ENCODE results near the gene HOXA10.
A peak's percentile ranks its signal among the peaks of the same experiment; 100 is the strongest.

HOXA10 gene

GRCh38 chr7:27185854-27186667 is 11.9 kb upstream of the HOXA10 start:
- Histone ChIP-seq H3K9ac (ENCODE audit: low read length) (peak overlapping the region; percentile 94), H4K8ac (ENCODE audit: low read length) (no peak overlapping the region), H3K4me1 (ENCODE audit: control insufficient read depth, insufficient read depth, low read depth, low read length) (peaks cover 18% of the 10 kb centered on the region), H3K79me1 (replicated peaks; ENCODE audit: low read length, poor library complexity, severe bottlenecking) (peaks cover 3% of the 10 kb centered on the region), H3K4me3 (ENCODE audit: insufficient read depth in 1 of 2, low read depth in 1 of 2, low read length in 2 of 2) (peak overlapping the region; percentile 56 to 84), H2AFZ (ENCODE audit: low read depth, low read length) (no peak overlapping the region), H2BK15ac (ENCODE audit: low read depth, poor library complexity, severe bottlenecking) (no peak overlapping the region), H3K14ac (ENCODE audit: low read length in 2 of 2) (no peak overlapping the region), H2BK12ac (ENCODE audit: low read length in 2 of 2) (no peak overlapping the region), H3K4me2 (ENCODE audit: low read length, poor library complexity, severe bottlenecking) (peak overlapping the region; percentile 92), H3K9me3 (ENCODE audit: control insufficient read depth, low read length) (no peaks in the 10 kb centered on the region), H3K23ac (ENCODE audit: low read length in 2 of 2) (peak overlapping the region in 1 of 2 experiments; percentile 81), H3K18ac (ENCODE audit: low read depth in 1 of 2, low read length in 2 of 2) (peak overlapping the region in 1 of 2 experiments; percentile 28), H2AK5ac (ENCODE audit: low read length, severe bottlenecking) (peak overlapping the region; percentile 45), H3K36me3 (ENCODE audit: control insufficient read depth in 1 of 2, insufficient read depth in 2 of 2, low read depth in 1 of 2, low read length in 2 of 2) (peaks cover 6 to 13% of the 10 kb centered on the region in 2 experiments), H3K27ac (ENCODE audit: low read length, poor library complexity, severe bottlenecking) (peak overlapping the region; percentile 69), H2BK5ac (ENCODE audit: low read depth, low read length, poor library complexity, severe bottlenecking) (peak overlapping the region; percentile 48), H4K91ac (ENCODE audit: low read length) (no peak overlapping the region), H3K4ac (ENCODE audit: low read depth in 1 of 2, low read length in 2 of 2) (no peak overlapping the region), H2BK120ac (ENCODE audit: low read depth, low read length) (no peak overlapping the region), H3K27me3 (ENCODE audit: control insufficient read depth in 1 of 2, insufficient read depth in 1 of 2, low read length in 2 of 2) (peaks cover 9 to 30% of the 10 kb centered on the region in 2 experiments)
- WGBS: 7% methylated on average over 23 of the region's 24 CpGs
- peak; percentile 9 for DNase-seq

GRCh38 chr7:27185013-27185853 is 11.1 kb upstream of the HOXA10 start, which contains the start of gene HOXA11:
Gene HOXA11, minus strand, starts transcription at chr7:27185232. Its CDS starts 88 bp downstream, at chr7:27185144.
- Histone ChIP-seq H4K8ac (ENCODE audit: low read length) (peak within 1 kb of the TSS; percentile 31), H3K4me2 (ENCODE audit: low read length, poor library complexity, severe bottlenecking) (peak within 1 kb of the TSS; percentile 92), H3K18ac (ENCODE audit: low read depth in 1 of 2, low read length in 2 of 2) (peak within 1 kb of the TSS; percentile 28), H2BK5ac (ENCODE audit: low read depth, low read length, poor library complexity, severe bottlenecking) (peak within 1 kb of the TSS; percentile 75), H3K4ac (ENCODE audit: low read depth in 1 of 2, low read length in 2 of 2) (no peak within 1 kb of the TSS), H3K9ac (ENCODE audit: low read length) (peak within 1 kb of the TSS; percentile 94), H3K4me3 (ENCODE audit: insufficient read depth in 1 of 2, low read depth in 1 of 2, low read length in 2 of 2) (peak within 1 kb of the TSS; percentile 79 to 84), H3K27me3 (ENCODE audit: control insufficient read depth in 1 of 2, insufficient read depth in 1 of 2, low read length in 2 of 2) (peaks cover under 1 to 22% of the 10 kb centered on the region in 2 experiments), H3K9me3 (ENCODE audit: control insufficient read depth, low read length) (no peaks in the 10 kb centered on the region), H2BK15ac (ENCODE audit: low read depth, poor library complexity, severe bottlenecking) (no peak within 1 kb of the TSS), H3K79me1 (replicated peaks; ENCODE audit: low read length, poor library complexity, severe bottlenecking) (no peaks in the 10 kb centered on the region), H3K14ac (ENCODE audit: low read length in 2 of 2) (no peak within 1 kb of the TSS), H3K23ac (ENCODE audit: low read length in 2 of 2) (no peak within 1 kb of the TSS), H3K36me3 (ENCODE audit: control insufficient read depth in 1 of 2, insufficient read depth in 2 of 2, low read depth in 1 of 2, low read length in 2 of 2) (peaks cover 6 to 13% of the 10 kb centered on the region in 2 experiments), H2BK120ac (ENCODE audit: low read depth, low read length) (no peak within 1 kb of the TSS), H2AFZ (ENCODE audit: low read depth, low read length) (no peak within 1 kb of the TSS), H3K4me1 (ENCODE audit: control insufficient read depth, insufficient read depth, low read depth, low read length) (peaks cover 26% of the 10 kb centered on the region), H2AK5ac (ENCODE audit: low read length, severe bottlenecking) (peak within 1 kb of the TSS; percentile 45), H3K27ac (ENCODE audit: low read length, poor library complexity, severe bottlenecking) (peak within 1 kb of the TSS; percentile 74), H2BK12ac (ENCODE audit: low read length in 2 of 2) (no peak within 1 kb of the TSS), H4K91ac (ENCODE audit: low read length) (no peak within 1 kb of the TSS)
- WGBS: 5% methylated on average over 32 of the region's 43 CpGs
- peak; percentile 76 for DNase-seq

GRCh38 chr7:27184337-27185012 is 10.4 kb upstream of the HOXA10 start:
- H3K4ac ChIP-seq (ENCODE audit: low read depth in 1 of 2, low read length in 2 of 2): no peak overlapping the region
- H4K8ac ChIP-seq (ENCODE audit: low read length): peak overlapping the region; percentile 31
- H2BK12ac ChIP-seq (ENCODE audit: low read length in 2 of 2): no peak overlapping the region
- H3K14ac ChIP-seq (ENCODE audit: low read length in 2 of 2): no peak overlapping the region
- no peak overlapping the region for H2BK15ac ChIP-seq (ENCODE audit: low read depth, poor library complexity, severe bottlenecking)
- H3K27ac ChIP-seq (ENCODE audit: low read length, poor library complexity, severe bottlenecking): peak overlapping the region; percentile 74
- H3K9me3 ChIP-seq (ENCODE audit: control insufficient read depth, low read length): no peaks in the 10 kb centered on the region
- H3K9ac ChIP-seq (ENCODE audit: low read length): peak overlapping the region; percentile 94
- H3K79me1 ChIP-seq (replicated peaks; ENCODE audit: low read length, poor library complexity, severe bottlenecking): no peaks in the 10 kb centered on the region
- peaks cover 0 to 15% of the 10 kb centered on the region in 2 experiments for H3K27me3 ChIP-seq (ENCODE audit: control insufficient read depth in 1 of 2, insufficient read depth in 1 of 2, low read length in 2 of 2)
- H3K4me1 ChIP-seq (ENCODE audit: control insufficient read depth, insufficient read depth, low read depth, low read length): peaks cover 23% of the 10 kb centered on the region
- peak overlapping the region; percentile 79 to 84 for H3K4me3 ChIP-seq (ENCODE audit: insufficient read depth in 1 of 2, low read depth in 1 of 2, low read length in 2 of 2)
- no peak overlapping the region for H2AK5ac ChIP-seq (ENCODE audit: low read length, severe bottlenecking)
- no peak overlapping the region for H4K91ac ChIP-seq (ENCODE audit: low read length)
- H3K36me3 ChIP-seq (ENCODE audit: control insufficient read depth in 1 of 2, insufficient read depth in 2 of 2, low read depth in 1 of 2, low read length in 2 of 2): peaks cover 6 to 13% of the 10 kb centered on the region in 2 experiments
- H3K23ac ChIP-seq (ENCODE audit: low read length in 2 of 2): no peak overlapping the region
- peak overlapping the region; percentile 74 for H2BK5ac ChIP-seq (ENCODE audit: low read depth, low read length, poor library complexity, severe bottlenecking)
- H2AFZ ChIP-seq (ENCODE audit: low read depth, low read length): no peak overlapping the region
- no peak overlapping the region for H2BK120ac ChIP-seq (ENCODE audit: low read depth, low read length)
- WGBS: under 1% methylated on average over 55 of the region's 72 CpGs
- peak overlapping the region; percentile 60 for H3K4me2 ChIP-seq (ENCODE audit: low read length, poor library complexity, severe bottlenecking)
- DNase-seq: peak; percentile 55
- peak overlapping the region in 1 of 2 experiments; percentile 28 for H3K18ac ChIP-seq (ENCODE audit: low read depth in 1 of 2, low read length in 2 of 2)
